ENCODE measurements around the gene COL5A2.

GRCh38 chr2:189190685-189191084 lies 11.1 kb upstream of the COL5A2 start:
- TF ChIP-seq EZH2 (IDR thresholded peaks at IDR 0.05; ENCODE audit: borderline replicate concordance, low read length) (no peak), CTCF (conservative IDR thresholded peaks at IDR 0.05 in 1 of 2, IDR thresholded peaks at IDR 0.05 in 1 of 2; ENCODE audit: extremely low read depth in 1 of 2, insufficient read depth in 1 of 2, low read depth in 1 of 2, low read length in 2 of 2) (no peak)
